K562 (cell line): ENCODE results near the gene FSTL4. TPM values are rescaled to one million over a fixed set of nuclear protein-coding genes. Genes with fewer than 3 reads are reported as not detected.
A peak's percentile ranks its signal among the peaks of the same experiment; 100 is the strongest.

Experiments used
- ATAC-seq: fragments of 200-7000 bp; cut with Tn5 transposase; 3 replicates; pipeline ENCODE4 v1.9.1; 2020; ENCODE audit warnings: moderate library complexity
- BruUV-seq: library from RNA; stranded (reverse); fragments of 400-500 nt; replicated peaks from 2 replicates; lab custom pipeline; 2021; lab: Mats Ljungman, UMichigan
- CTCF ChIA-PET: fragments of 300-600 bp; formaldehyde crosslinking; extraction: SDS; loops from one replicate; lab custom pipeline; 2021; ENCODE audit warnings: low intra/inter-chr PET ratio; lab: Yijun Ruan, JAX
- POLR2A ChIA-PET: fragments of 300-600, 350-650 bp; sonication (Branson Sonifier 250); formaldehyde crosslinking; extraction: SDS; loops from one replicate; lab custom pipeline; 2021; ENCODE audit warnings: antibody characterized with exemption, inconsistent platforms; lab: Yijun Ruan, JAX
- DNase-seq, 4 experiments: peaks; one replicate each; pipeline versions ENCODE4 v3.0.0 to v3.0.0-alpha.2; 2011 to 2018; ENCODE audit warnings: low spot score in 3 of 4, mixed read lengths in 3 of 4; ENCODE audit errors: extremely low read depth in 1 of 4
- FAIRE-seq: peaks from 2 replicates; lab custom pipeline; 2011; peaks lifted over from hg19 to GRCh38; lab: Jason Lieb, UNC
- H2AFZ ChIP-seq: 2 replicates; pipeline ENCODE4 v1.6.0; 2011; ENCODE audit warnings: low read depth, low read length, control low read depth, inconsistent platforms
- H3K27ac ChIP-seq: fragments of 200-600 bp; 3 replicates; pipeline ENCODE4 v1.8.0; 2011; ENCODE audit warnings: low read depth, mild to moderate bottlenecking, control low read depth, inconsistent platforms, low read length, moderate library complexity, mixed read lengths; ENCODE audit errors: extremely low read depth
- H3K27me3 ChIP-seq, 2 experiments: fragments of 300-600 bp in 1 of 2; 2 replicates in 1 of 2; 3 replicates in 1 of 2; pipeline versions ENCODE4 v1.6.0 to v1.8.0; 2011; ENCODE audit warnings: inconsistent platforms in 2 of 2, low read length in 2 of 2, mild to moderate bottlenecking in 1 of 2, mixed read lengths in 1 of 2, moderate library complexity in 1 of 2; ENCODE audit not compliant: control insufficient read depth in 2 of 2, insufficient read depth in 2 of 2
- H3K36me3 ChIP-seq: fragments of 300-600 bp; 3 replicates; pipeline ENCODE4 v1.8.0; 2011; ENCODE audit warnings: mild to moderate bottlenecking, low read length, inconsistent platforms; ENCODE audit not compliant: control insufficient read depth, insufficient read depth
- H3K4me1 ChIP-seq, 2 experiments: fragments of 200-600 bp in 1 of 2; replicated peaks in 1 of 2; 2 replicates in 1 of 2; 3 replicates in 1 of 2; pipeline versions ENCODE4 v1.5.1 to v1.8.0; 2011; ENCODE audit warnings: inconsistent platforms in 2 of 2, low read length in 2 of 2, mild to moderate bottlenecking in 1 of 2, mixed read lengths in 1 of 2, moderate library complexity in 1 of 2; ENCODE audit not compliant: control insufficient read depth in 2 of 2, insufficient read depth in 2 of 2
- H3K4me2 ChIP-seq: 2 replicates; pipeline ENCODE4 v1.6.1; 2011; ENCODE audit warnings: low read length, control low read depth, inconsistent platforms, mixed read lengths; ENCODE audit not compliant: insufficient read depth
- H3K4me3 ChIP-seq: fragments of 200-600 bp; sonication (generic), shearing (Covaris generic); 2 replicates; pipeline ENCODE4 v1.5.1; 2016; ENCODE audit warnings: control low read depth, inconsistent platforms
- H3K79me2 ChIP-seq: fragments of 200-600 bp; 3 replicates; pipeline ENCODE4 v1.8.0; 2011; ENCODE audit warnings: low read length, inconsistent platforms; ENCODE audit not compliant: control insufficient read depth, insufficient read depth
- H3K9ac ChIP-seq, 2 experiments: 2 replicates each; pipeline versions ENCODE4 v1.6.0 to v1.6.1; 2011; ENCODE audit warnings: low read depth in 2 of 2, low read length in 2 of 2, control low read depth in 1 of 2, inconsistent platforms in 1 of 2, mild to moderate bottlenecking in 1 of 2, mixed read lengths in 1 of 2; ENCODE audit not compliant: insufficient read depth in 1 of 2
- H3K9me1 ChIP-seq: one replicate; pipeline ENCODE4 v1.6.0; 2011; ENCODE audit warnings: inconsistent platforms, mild to moderate bottlenecking, low read length, moderate library complexity; ENCODE audit not compliant: control insufficient read depth, insufficient read depth
- H3K9me3 ChIP-seq: replicated peaks from 2 replicates; pipeline ENCODE4 v1.5.1; 2011; ENCODE audit warnings: low read depth, low read length, inconsistent platforms; ENCODE audit not compliant: control insufficient read depth, insufficient read depth
- H4K20me1 ChIP-seq: replicated peaks from 2 replicates; pipeline ENCODE4 v1.6.1; 2011; ENCODE audit warnings: low read length, inconsistent platforms, mixed read lengths; ENCODE audit not compliant: control insufficient read depth, insufficient read depth
- EHMT2 ChIP-seq: fragments of 450-650 bp; IDR thresholded peaks from 2 replicates; pipeline ENCODE4 v1.6.1; 2018; ENCODE audit warnings: antibody characterized with exemption
- GTF2E2 ChIP-seq: fragments of 200-800 bp; sonication (Bioruptor generic); IDR thresholded peaks from 2 replicates; pipeline ENCODE4 v1.6.1; 2016; ENCODE audit warnings: missing genetic modification characterization, missing compliant biosample characterization
- HMGN3 ChIP-seq: IDR thresholded peaks from 2 replicates; pipeline ENCODE4 v1.6.1; 2011; ENCODE audit warnings: borderline replicate concordance, low read depth, mild to moderate bottlenecking, mixed read lengths, low read length; ENCODE audit not compliant: insufficient read length; ENCODE audit errors: extremely low read depth
- NELFE ChIP-seq: IDR thresholded peaks from 2 replicates; pipeline ENCODE4 v1.6.1; 2011; ENCODE audit warnings: mild to moderate bottlenecking; ENCODE audit not compliant: insufficient read depth, insufficient read length
- RUNX1 ChIP-seq: sonication (generic); IDR thresholded peaks from 2 replicates; pipeline ENCODE4 v1.6.1; 2016; ENCODE audit warnings: antibody characterized with exemption, low read depth
- ZNF347 ChIP-seq: fragments of 450-650 bp; formaldehyde crosslinking; IDR thresholded peaks from 2 replicates; pipeline ENCODE4 v1.4.0; 2020; ENCODE audit warnings: low read depth, mild to moderate bottlenecking, moderate library complexity
- WGBS: fragments of 100-300 bp; shearing (Covaris generic); methylation state at CpG from one replicate; pipeline ENCODE4 v1.1.6; 2016; ENCODE audit warnings: low coverage, mixed read lengths; ENCODE audit not compliant: insufficient coverage; ENCODE audit errors: missing lambda C conversion rate; 5-methylcytosine and 5-hydroxymethylcytosine counted together
- in situ Hi-C: fragments of 300-500 bp; cut with MboI; formaldehyde crosslinking; loops from 4 replicates; pipeline ENCODE4 v1.15.0; 2018; ENCODE audit warnings: inconsistent platforms, mixed read lengths
- intact Hi-C: fragments of 100-400 bp; cut with micrococcal nuclease; formaldehyde crosslinking; loops from 2 replicates; pipeline ENCODE4 v1.14.2; 2022
- polyA plus RNA-seq, 8 experiments: library from polyadenylated mRNA; depleted of rRNA in 4 of 8; stranded (reverse) in 5 of 8; unstranded in 3 of 8; fragments of >200 nt; fragmentation: Nextera tagmentation in 2 of 8; fragmentation: Illumina TruSeq in 1 of 8; extraction: Ambion mirVana in 2 of 8; extraction: Trizol in 1 of 8; gene quantifications; 2 replicates each; pipeline versions ENCODE4 v1.2.1 to v1.2.3, GENCODE V29; 2011 to 2014; ENCODE audit warnings: inconsistent platforms in 1 of 8, missing spikeins in 1 of 8
- total RNA-seq, 7 experiments: library from RNA; depleted of rRNA in 6 of 7; stranded (reverse); fragments of >200 nt in 6 of 7; fragmentation: Illumina TruSeq in 2 of 7; extraction: Trizol in 2 of 7; gene quantifications; 2 replicates each; pipeline versions ENCODE4 v1.2.1 to v1.2.3, GENCODE V29; 2011 to 2021; ENCODE audit warnings: low replicate concordance in 1 of 7
- TF ChIP-seq, protein P1 (sequence below): fragments of 200-800 bp; sonication (Bioruptor generic); IDR thresholded peaks from 2 replicates; pipeline ENCODE4 v1.6.1; 2017; ENCODE audit warnings: missing genetic modification characterization, missing compliant biosample characterization
- TF ChIP-seq, protein P2 (sequence below): sonication (generic); formaldehyde crosslinking; IDR thresholded peaks from 2 replicates; pipeline ENCODE4 v1.8.1; 2023; ENCODE audit warnings: mild to moderate bottlenecking, missing genetic modification reagents
- TF ChIP-seq, protein P3 (sequence below): fragments of 450-650 bp; IDR thresholded peaks from 2 replicates; pipeline ENCODE4 v1.6.1; 2016; ENCODE audit warnings: mild to moderate bottlenecking
- TF ChIP-seq, protein P4 (sequence below), 2 experiments: fragments of 450-650 bp in 1 of 2; IDR thresholded peaks; 2 replicates each; pipeline ENCODE4 v1.6.1; 2011 to 2017; ENCODE audit warnings: low read depth in 2 of 2, antibody characterized with exemption in 1 of 2, borderline replicate concordance in 1 of 2, low read length in 1 of 2, mild to moderate bottlenecking in 1 of 2, mixed read lengths in 1 of 2; ENCODE audit not compliant: control insufficient read depth in 1 of 2
- TF ChIP-seq, protein P5 (sequence below): fragments of 450-650 bp; formaldehyde crosslinking; conservative IDR thresholded peaks from 2 replicates; pipeline ENCODE4 v1.4.0; 2022; ENCODE audit warnings: mild to moderate bottlenecking, missing genetic modification characterization

FSTL4 gene
- total and polyA plus RNA-seq, 9 of the 15 experiments (the other 6 are each of a cell fraction or from before 2014, with no cell fraction given), result 0.08 to 0.18 (median 0.10) TPM; not detected in 5

DNA sequence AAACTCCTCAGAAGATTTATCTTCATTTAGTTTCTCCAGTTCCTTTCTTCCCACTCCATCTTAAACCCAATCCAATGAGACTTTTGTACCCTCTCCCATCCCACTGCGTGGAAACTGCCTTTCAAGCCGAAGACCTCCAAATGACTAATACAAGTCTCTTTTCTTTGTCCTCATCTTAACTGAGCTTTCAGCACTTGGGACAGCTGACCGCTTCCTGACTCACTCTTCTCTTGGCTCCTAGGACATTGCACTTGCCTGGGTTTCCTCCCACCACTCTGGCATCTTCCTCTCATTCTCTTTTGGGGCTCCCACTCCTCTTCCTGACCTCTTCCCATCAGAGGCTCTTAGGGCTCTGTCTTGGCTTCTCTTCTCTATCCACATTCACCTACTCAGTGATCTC lies 316.8 kb downstream of the FSTL4 start:
- intact Hi-C loops, result no loop called here
- in situ Hi-C loops, result no loop called here
- Histone ChIP-seq H3K27ac (no peak overlapping the region), H3K79me2 (no peaks in the 10 kb centered on the region), H3K4me1 (no peaks in the 10 kb centered on the region), H3K36me3 (no peaks in the 10 kb centered on the region), H3K4me2 (no peak overlapping the region), H3K27me3 (peaks cover 12 to 81% of the 10 kb centered on the region in 2 experiments), H4K20me1 (peaks cover 8% of the 10 kb centered on the region), H3K9me3 (no peaks in the 10 kb centered on the region), H2AFZ (no peak overlapping the region), H3K9ac (no peak overlapping the region), H3K9me1 (no peaks in the 10 kb centered on the region), H3K4me3 (no peak overlapping the region)
- BruUV-seq, result no TSS peak
- DNase-seq (no peak), ATAC-seq (no peak), FAIRE-seq (no peak)
- CTCF ChIA-PET, result no interaction called here
- 0% methylated on average over 3 of the region's 3 CpGs for WGBS
- POLR2A ChIA-PET, result interaction anchor here (1.0 to 1.4 kb wide), 3 partner anchors 9 to 20 kb away, joined by 3 to 4 read pairs (median 3); no protein-coding TSS in a partner anchor
- TF ChIP-seq HMGN3 (no peak), GTF2E2 (tag) (no peak), NELFE (no peak), EHMT2 (peak; percentile 78), ZNF347 (no peak), RUNX1 (no peak)
- TF ChIP-seq, protein P1, sequence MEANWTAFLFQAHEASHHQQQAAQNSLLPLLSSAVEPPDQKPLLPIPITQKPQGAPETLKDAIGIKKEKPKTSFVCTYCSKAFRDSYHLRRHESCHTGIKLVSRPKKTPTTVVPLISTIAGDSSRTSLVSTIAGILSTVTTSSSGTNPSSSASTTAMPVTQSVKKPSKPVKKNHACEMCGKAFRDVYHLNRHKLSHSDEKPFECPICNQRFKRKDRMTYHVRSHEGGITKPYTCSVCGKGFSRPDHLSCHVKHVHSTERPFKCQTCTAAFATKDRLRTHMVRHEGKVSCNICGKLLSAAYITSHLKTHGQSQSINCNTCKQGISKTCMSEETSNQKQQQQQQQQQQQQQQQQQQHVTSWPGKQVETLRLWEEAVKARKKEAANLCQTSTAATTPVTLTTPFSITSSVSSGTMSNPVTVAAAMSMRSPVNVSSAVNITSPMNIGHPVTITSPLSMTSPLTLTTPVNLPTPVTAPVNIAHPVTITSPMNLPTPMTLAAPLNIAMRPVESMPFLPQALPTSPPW (CRISPR knock-in tag), result no peak
- TF ChIP-seq, protein P2, sequence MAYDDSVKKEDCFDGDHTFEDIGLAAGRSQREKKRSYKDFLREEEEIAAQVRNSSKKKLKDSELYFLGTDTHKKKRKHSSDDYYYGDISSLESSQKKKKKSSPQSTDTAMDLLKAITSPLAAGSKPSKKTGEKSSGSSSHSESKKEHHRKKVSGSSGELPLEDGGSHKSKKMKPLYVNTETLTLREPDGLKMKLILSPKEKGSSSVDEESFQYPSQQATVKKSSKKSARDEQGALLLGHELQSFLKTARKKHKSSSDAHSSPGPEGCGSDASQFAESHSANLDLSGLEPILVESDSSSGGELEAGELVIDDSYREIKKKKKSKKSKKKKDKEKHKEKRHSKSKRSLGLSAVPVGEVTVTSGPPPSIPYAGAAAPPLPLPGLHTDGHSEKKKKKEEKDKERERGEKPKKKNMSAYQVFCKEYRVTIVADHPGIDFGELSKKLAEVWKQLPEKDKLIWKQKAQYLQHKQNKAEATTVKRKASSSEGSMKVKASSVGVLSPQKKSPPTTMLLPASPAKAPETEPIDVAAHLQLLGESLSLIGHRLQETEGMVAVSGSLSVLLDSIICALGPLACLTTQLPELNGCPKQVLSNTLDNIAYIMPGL (CRISPR knock-in tag), result no peak
- TF ChIP-seq, protein P3, sequence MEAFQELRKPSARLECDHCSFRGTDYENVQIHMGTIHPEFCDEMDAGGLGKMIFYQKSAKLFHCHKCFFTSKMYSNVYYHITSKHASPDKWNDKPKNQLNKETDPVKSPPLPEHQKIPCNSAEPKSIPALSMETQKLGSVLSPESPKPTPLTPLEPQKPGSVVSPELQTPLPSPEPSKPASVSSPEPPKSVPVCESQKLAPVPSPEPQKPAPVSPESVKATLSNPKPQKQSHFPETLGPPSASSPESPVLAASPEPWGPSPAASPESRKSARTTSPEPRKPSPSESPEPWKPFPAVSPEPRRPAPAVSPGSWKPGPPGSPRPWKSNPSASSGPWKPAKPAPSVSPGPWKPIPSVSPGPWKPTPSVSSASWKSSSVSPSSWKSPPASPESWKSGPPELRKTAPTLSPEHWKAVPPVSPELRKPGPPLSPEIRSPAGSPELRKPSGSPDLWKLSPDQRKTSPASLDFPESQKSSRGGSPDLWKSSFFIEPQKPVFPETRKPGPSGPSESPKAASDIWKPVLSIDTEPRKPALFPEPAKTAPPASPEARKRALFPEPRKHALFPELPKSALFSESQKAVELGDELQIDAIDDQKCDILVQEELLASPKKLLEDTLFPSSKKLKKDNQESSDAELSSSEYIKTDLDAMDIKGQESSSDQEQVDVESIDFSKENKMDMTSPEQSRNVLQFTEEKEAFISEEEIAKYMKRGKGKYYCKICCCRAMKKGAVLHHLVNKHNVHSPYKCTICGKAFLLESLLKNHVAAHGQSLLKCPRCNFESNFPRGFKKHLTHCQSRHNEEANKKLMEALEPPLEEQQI, result no peak
- TF ChIP-seq, protein P4, sequence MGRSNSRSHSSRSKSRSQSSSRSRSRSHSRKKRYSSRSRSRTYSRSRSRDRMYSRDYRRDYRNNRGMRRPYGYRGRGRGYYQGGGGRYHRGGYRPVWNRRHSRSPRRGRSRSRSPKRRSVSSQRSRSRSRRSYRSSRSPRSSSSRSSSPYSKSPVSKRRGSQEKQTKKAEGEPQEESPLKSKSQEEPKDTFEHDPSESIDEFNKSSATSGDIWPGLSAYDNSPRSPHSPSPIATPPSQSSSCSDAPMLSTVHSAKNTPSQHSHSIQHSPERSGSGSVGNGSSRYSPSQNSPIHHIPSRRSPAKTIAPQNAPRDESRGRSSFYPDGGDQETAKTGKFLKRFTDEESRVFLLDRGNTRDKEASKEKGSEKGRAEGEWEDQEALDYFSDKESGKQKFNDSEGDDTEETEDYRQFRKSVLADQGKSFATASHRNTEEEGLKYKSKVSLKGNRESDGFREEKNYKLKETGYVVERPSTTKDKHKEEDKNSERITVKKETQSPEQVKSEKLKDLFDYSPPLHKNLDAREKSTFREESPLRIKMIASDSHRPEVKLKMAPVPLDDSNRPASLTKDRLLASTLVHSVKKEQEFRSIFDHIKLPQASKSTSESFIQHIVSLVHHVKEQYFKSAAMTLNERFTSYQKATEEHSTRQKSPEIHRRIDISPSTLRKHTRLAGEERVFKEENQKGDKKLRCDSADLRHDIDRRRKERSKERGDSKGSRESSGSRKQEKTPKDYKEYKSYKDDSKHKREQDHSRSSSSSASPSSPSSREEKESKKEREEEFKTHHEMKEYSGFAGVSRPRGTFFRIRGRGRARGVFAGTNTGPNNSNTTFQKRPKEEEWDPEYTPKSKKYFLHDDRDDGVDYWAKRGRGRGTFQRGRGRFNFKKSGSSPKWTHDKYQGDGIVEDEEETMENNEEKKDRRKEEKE (IDR thresholded peaks at IDR 0.05; ENCODE audit: borderline replicate concordance in 1 of 2, control insufficient read depth in 1 of 2, low read depth in 2 of 2, low read length in 1 of 2), result no peak
- TF ChIP-seq, protein P5, sequence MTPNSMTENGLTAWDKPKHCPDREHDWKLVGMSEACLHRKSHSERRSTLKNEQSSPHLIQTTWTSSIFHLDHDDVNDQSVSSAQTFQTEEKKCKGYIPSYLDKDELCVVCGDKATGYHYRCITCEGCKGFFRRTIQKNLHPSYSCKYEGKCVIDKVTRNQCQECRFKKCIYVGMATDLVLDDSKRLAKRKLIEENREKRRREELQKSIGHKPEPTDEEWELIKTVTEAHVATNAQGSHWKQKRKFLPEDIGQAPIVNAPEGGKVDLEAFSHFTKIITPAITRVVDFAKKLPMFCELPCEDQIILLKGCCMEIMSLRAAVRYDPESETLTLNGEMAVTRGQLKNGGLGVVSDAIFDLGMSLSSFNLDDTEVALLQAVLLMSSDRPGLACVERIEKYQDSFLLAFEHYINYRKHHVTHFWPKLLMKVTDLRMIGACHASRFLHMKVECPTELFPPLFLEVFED (CRISPR knock-in tag), result no peak
